Choroid plexus epithelial cell (primary cell): ENCODE data around the gene CYB561D1.
A peak's percentile ranks its signal among the peaks of the same experiment; 100 is the strongest.

Experiments used
- DNase-seq: peaks from one replicate; pipeline ENCODE4 v3.0.0-alpha.2; 2010; ENCODE audit warnings: low read depth
- H3K4me3 ChIP-seq: 2 replicates; pipeline ENCODE4 v1.5.1; 2011; ENCODE audit warnings: low read depth, mild to moderate bottlenecking, control low read depth, low read length, moderate library complexity
- TF ChIP-seq, protein P1 (sequence below): conservative IDR thresholded peaks from 2 replicates; pipeline ENCODE4 v1.5.1; 2011; ENCODE audit warnings: low read depth, mild to moderate bottlenecking, control low read depth, inconsistent platforms, low read length, moderate library complexity

The CYB561D1 gene

GRCh38 chr1:109474697-109475096 lies 19.2 kb upstream of the CYB561D1 start:
- TF ChIP-seq, protein P1, sequence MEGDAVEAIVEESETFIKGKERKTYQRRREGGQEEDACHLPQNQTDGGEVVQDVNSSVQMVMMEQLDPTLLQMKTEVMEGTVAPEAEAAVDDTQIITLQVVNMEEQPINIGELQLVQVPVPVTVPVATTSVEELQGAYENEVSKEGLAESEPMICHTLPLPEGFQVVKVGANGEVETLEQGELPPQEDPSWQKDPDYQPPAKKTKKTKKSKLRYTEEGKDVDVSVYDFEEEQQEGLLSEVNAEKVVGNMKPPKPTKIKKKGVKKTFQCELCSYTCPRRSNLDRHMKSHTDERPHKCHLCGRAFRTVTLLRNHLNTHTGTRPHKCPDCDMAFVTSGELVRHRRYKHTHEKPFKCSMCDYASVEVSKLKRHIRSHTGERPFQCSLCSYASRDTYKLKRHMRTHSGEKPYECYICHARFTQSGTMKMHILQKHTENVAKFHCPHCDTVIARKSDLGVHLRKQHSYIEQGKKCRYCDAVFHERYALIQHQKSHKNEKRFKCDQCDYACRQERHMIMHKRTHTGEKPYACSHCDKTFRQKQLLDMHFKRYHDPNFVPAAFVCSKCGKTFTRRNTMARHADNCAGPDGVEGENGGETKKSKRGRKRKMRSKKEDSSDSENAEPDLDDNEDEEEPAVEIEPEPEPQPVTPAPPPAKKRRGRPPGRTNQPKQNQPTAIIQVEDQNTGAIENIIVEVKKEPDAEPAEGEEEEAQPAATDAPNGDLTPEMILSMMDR = no peak
- DNase-seq = no peak
- H3K4me3 ChIP-seq = no peak overlapping the region

GRCh38 chr1:109475261-109475660 lies 18.6 kb upstream of the CYB561D1 start:
- DNase-seq = no peak
- no peak overlapping the region for H3K4me3 ChIP-seq
- TF ChIP-seq, protein P1 = no peak

DNA sequence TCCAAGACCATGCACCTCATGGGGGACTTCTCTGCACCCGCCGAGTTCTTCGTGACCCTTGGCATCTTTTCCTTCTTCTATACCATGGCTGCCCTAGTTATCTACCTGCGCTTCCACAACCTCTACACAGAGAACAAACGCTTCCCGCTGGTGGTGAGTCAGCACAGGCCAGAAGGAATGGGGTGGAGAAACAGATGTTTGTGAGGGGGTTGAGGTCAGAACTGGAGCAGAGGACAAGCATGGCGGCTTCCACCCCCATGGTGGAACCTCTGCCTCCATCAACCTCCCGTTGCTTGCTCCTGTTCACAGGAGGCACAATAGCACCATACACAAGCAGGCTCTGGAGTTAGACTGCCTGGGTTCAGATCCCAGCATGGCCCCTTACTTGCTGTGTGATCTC lies 17.1 kb upstream of the CYB561D1 start:
- H3K4me3 ChIP-seq = no peak overlapping the region
- TF ChIP-seq, protein P1 = no peak
- no peak for DNase-seq

DNA sequence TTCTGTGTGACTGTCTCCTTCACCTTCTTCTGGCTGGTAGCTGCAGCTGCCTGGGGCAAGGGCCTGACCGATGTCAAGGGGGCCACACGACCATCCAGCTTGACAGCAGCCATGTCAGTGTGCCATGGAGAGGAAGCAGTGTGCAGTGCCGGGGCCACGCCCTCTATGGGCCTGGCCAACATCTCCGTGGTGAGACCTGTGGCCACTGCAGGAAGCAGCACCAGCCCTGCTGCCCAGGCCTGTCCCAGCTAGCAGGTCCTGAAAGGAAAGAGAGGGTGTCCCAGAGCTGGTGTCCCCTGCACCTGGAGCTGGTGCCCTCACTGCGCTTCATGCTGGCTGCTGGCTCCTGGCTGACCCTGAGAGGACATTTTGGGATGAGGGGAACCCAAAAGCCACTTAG lies 16.1 kb upstream of the CYB561D1 start:
- no peak overlapping the region for H3K4me3 ChIP-seq
- TF ChIP-seq, protein P1 = no peak
- no peak for DNase-seq

- TF ChIP-seq, protein P1 = no peak
- DNase-seq = peak; percentile 15
- no peak overlapping the region for H3K4me3 ChIP-seq
These were observed 15.1 kb upstream of the CYB561D1 start for GRCh38 chr1:109478806-109479205.

GRCh38 chr1:109479311-109479710 lies 14.6 kb upstream of the CYB561D1 start:
- TF ChIP-seq, protein P1 = no peak
- H3K4me3 ChIP-seq = no peak overlapping the region
- no peak for DNase-seq

GRCh38 chr1:109479901-109480300 lies 14.0 kb upstream of the CYB561D1 start:
- H3K4me3 ChIP-seq = no peak overlapping the region
- TF ChIP-seq, protein P1 = no peak
- no peak for DNase-seq
